Uterus (tissue), 4 donors: Measurements from ENCODE around the gene JPH2. TPM values are rescaled to one million over a fixed set of nuclear protein-coding genes. Genes with fewer than 3 reads are reported as not detected.

Source experiments
- DNase-seq, 2 donors: peaks; one replicate each; pipeline ENCODE4 v3.0.0-alpha.2; 2019 to 2020
- H3K27ac ChIP-seq, 2 donors: fragments of 200-600 bp; sonication (generic); 1 replicate in 1 of 2; 2 replicates in 1 of 2; pipeline ENCODE4 v1.5.1; 2016 to 2018
- H3K27me3 ChIP-seq, 2 donors: fragments of 200-600 bp; sonication (generic); one replicate each; pipeline ENCODE4 v1.5.1; 2018 to 2019; ENCODE audit warnings: control low read depth in 1 of 2
- H3K36me3 ChIP-seq, 2 donors: fragments of 200-600 bp; sonication (generic); one replicate each; pipeline ENCODE4 v1.5.1; 2019; ENCODE audit warnings: control low read depth in 1 of 2
- H3K4me1 ChIP-seq, 2 donors: fragments of 200-600 bp; sonication (generic); one replicate each; pipeline ENCODE4 v1.5.1; 2018 to 2019; ENCODE audit warnings: control low read depth in 1 of 2
- H3K4me3 ChIP-seq, 2 donors: fragments of 200-600 bp; sonication (generic); 1 replicate in 1 of 2; 2 replicates in 1 of 2; pipeline ENCODE4 v1.5.1; 2018 to 2019; ENCODE audit warnings: mild to moderate bottlenecking in 1 of 2
- H3K9me3 ChIP-seq, 2 donors: fragments of 200-600 bp; sonication (generic); one replicate each; pipeline ENCODE4 v1.5.1; 2019; ENCODE audit warnings: control low read depth in 1 of 2
- CTCF ChIP-seq, 4 experiments: fragments of 200-600 bp in 2 of 4; fragments of 450-650 bp in 2 of 4; sonication (generic) in 2 of 4; IDR thresholded peaks; one replicate each; pipeline ENCODE4 v1.5.1; 2016 to 2019; ENCODE audit warnings: antibody characterized with exemption in 4 of 4, mild to moderate bottlenecking in 2 of 4, moderate library complexity in 1 of 4
- POLR2A ChIP-seq, 2 donors: fragments of 450-650 bp; IDR thresholded peaks; one replicate each; pipeline ENCODE4 v1.6.1; 2016; ENCODE audit warnings: antibody characterized with exemption in 2 of 2, mild to moderate bottlenecking in 1 of 2, moderate library complexity in 1 of 2
- intact Hi-C: fragments of 100-400 bp; cut with DNase I; formaldehyde crosslinking; loops from one replicate; pipeline ENCODE4 v1.15.1; 2023; ENCODE audit warnings: low total_unique reads
- total RNA-seq, 4 donors: library from RNA; depleted of rRNA in 3 of 4; stranded (reverse); fragments of >200 nt in 3 of 4; gene quantifications; one replicate each; pipeline versions ENCODE4 v1.1.0 to v1.2.4, GENCODE V29; 2014 to 2023
- donor health status: DM: yes; HTN: yes; CAD: no.

Gene JPH2
- total RNA-seq, 4 donors from 2014 or later, result 17.6 to 133 (median 61.2) TPM

- Histone ChIP-seq H3K4me3 (peak overlapping the region; percentile 23 to 59), H3K4me1 (peaks cover 0 to 5% of the 10 kb centered on the region in 2 donors), H3K9me3 (no peaks in the 10 kb centered on the region), H3K36me3 (no peaks in the 10 kb centered on the region), H3K27me3 (no peaks in the 10 kb centered on the region), H3K27ac (peak overlapping the region; percentile 90 to 91)
- no peak for DNase-seq
- TF ChIP-seq CTCF (IDR thresholded peaks at IDR 0.05) (no peak), POLR2A (IDR thresholded peaks at IDR 0.05) (no peak)
- intact Hi-C loops, result no loop called here
Observed at GRCh38 chr20:44182863-44183262, 4.1 kb downstream of the JPH2 start.

GRCh38 chr20:44182135-44182765 lies 4.7 kb downstream of the JPH2 start:
- intact Hi-C loops, result no loop called here
- H3K9me3 ChIP-seq, result no peaks in the 10 kb centered on the region
- no peaks in the 10 kb centered on the region for H3K36me3 ChIP-seq
- H3K4me3 ChIP-seq, result peak overlapping the region; percentile 4 to 12
- DNase-seq, result no peak
- TF ChIP-seq CTCF (IDR thresholded peaks at IDR 0.05), result no peak
- TF ChIP-seq POLR2A (IDR thresholded peaks at IDR 0.05), result no peak
- H3K4me1 ChIP-seq, result peaks cover 0 to 1% of the 10 kb centered on the region in 2 donors
- peak overlapping the region; percentile 90 to 91 for H3K27ac ChIP-seq
- no peaks in the 10 kb centered on the region for H3K27me3 ChIP-seq

GRCh38 chr20:44181611-44182010 lies 5.4 kb downstream of the JPH2 start:
- no peaks in the 10 kb centered on the region for H3K27me3 ChIP-seq
- H3K27ac ChIP-seq, result peak overlapping the region; percentile 90 to 91
- no peaks in the 10 kb centered on the region for H3K9me3 ChIP-seq
- DNase-seq, result peak; percentile 45 to 59
- TF ChIP-seq POLR2A (IDR thresholded peaks at IDR 0.05), result no peak
- TF ChIP-seq CTCF (IDR thresholded peaks at IDR 0.05), result no peak
- intact Hi-C loops, result no loop called here
- peak overlapping the region; percentile 4 to 12 for H3K4me3 ChIP-seq
- H3K36me3 ChIP-seq, result no peaks in the 10 kb centered on the region
- H3K4me1 ChIP-seq, result no peaks in the 10 kb centered on the region

- intact Hi-C loops, result no loop called here
- peak overlapping the region; percentile 90 to 91 for H3K27ac ChIP-seq
- no peaks in the 10 kb centered on the region for H3K36me3 ChIP-seq
- H3K27me3 ChIP-seq, result no peaks in the 10 kb centered on the region
- TF ChIP-seq POLR2A (IDR thresholded peaks at IDR 0.05) (peak; percentile 56 to 68), CTCF (IDR thresholded peaks at IDR 0.05) (no peak)
- peak; percentile 61 to 87 for DNase-seq
- no peaks in the 10 kb centered on the region for H3K9me3 ChIP-seq
- no peaks in the 10 kb centered on the region for H3K4me1 ChIP-seq
- peak overlapping the region; percentile 0 to 12 for H3K4me3 ChIP-seq
Observed at GRCh38 chr20:44180814-44181213, 6.2 kb downstream of the JPH2 start.

- no peak for DNase-seq
- TF ChIP-seq POLR2A (IDR thresholded peaks at IDR 0.05), result no peak
- no peak for TF ChIP-seq CTCF (IDR thresholded peaks at IDR 0.05)
- Histone ChIP-seq H3K4me3 (no peak overlapping the region), H3K27me3 (no peaks in the 10 kb centered on the region), H3K4me1 (no peaks in the 10 kb centered on the region), H3K36me3 (no peaks in the 10 kb centered on the region), H3K27ac (peak overlapping the region; percentile 90 to 91), H3K9me3 (no peaks in the 10 kb centered on the region)
- intact Hi-C loops, result no loop called here
Observed at GRCh38 chr20:44176833-44177534, 10.0 kb downstream of the JPH2 start.
